GM21360 (cell line): ENCODE data around the gene MTCH1.

Experiments
- ATAC-seq: cut with Tn5 transposase; IDR thresholded peaks from one replicate; pipeline ENCODE4 v1.9.1; 2021; ENCODE audit warnings: mild to moderate bottlenecking, moderate library complexity; ENCODE audit not compliant: unreplicated experiment

Gene MTCH1

DNA sequence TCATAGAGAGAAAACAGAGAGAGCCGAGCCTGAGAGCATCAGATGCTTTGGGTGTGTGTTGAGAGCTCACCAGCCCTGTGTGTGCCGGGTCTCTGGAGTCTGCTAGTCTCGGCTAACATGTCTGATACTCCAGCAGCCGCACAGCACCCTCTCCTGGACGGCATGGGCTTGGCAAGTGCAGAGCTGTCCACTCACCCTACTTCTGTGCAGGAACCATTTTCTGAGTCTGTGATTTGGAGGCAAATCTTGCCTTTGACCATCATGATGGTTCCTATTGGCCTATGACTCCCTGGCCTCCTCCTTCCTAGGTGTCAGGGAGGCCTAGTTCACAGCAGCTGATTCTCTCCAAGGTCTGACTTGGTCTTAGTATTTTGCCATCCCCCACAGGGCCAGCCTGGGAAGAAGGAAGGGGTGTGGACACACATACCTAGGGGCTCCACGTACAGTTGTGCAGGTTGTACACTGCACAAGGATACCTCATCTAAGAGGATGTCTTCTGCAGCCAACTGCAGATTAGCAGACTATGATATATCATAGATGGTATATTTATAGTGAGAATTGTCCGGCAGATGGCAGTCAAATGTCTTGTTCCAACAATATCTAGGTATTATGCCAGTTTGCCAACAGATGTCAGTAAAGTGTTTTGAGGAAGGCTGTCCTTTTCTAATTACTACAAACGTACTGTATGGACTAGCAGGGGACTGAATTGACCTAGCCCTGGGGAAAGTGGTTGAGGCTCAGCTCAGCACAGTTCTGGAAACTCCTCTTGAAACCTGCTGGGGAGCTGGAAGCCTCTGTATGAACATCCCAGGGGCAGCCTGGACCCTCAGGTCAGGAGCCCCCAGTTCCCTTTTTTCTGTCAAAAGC, 32.4 kb upstream of the MTCH1 start:
- ATAC-seq, result peak; percentile 75

DNA sequence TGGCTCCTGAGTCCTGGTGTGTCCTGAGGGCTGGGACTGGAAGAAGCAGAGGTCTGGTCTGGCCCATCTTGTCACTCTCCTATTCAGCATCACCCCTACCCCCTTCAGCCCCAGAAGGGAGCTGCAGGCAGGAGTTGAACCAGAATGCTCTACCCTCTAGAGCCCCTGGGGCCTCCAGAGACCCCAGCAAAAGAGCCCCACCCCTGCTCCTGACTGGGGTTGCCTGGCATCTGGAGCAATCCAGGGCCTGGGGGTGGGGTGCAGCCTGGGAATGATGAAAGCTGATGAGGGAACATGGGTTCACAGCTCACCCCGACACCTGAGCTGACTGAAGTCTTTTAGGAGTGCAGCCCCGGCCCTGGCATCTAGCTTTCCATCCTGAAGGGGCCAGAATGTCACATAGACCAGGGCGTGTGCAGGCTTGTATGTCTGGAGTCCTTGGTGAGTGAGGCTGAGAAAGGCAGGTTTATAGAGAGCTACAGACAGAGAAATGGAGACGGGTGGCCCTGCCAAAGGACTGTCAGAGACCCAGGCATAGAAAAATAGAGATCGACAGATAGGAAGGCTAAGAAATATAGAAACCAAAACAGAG, 31.7 kb upstream of the MTCH1 start:
- ATAC-seq, result no peak

DNA sequence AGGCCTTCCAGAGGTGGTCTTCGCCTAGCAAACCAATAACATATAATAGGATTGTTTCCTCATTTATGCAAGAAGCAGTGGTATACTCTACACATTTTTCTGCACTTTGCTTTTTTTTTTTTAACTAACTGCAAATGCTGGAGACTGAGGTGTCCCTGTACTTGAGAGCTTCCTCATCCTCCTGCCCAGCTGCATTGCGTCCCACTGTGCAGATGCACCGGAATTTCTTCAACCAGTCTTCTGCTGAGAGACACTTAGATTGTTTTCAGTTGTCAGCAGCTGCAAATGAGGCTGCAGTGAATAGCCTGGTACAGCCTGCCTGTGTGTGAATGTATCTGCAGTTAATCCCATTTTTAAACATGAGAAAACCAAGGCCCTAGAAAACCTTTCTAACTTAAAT, 31.0 kb upstream of the MTCH1 start:
- no peak for ATAC-seq

DNA sequence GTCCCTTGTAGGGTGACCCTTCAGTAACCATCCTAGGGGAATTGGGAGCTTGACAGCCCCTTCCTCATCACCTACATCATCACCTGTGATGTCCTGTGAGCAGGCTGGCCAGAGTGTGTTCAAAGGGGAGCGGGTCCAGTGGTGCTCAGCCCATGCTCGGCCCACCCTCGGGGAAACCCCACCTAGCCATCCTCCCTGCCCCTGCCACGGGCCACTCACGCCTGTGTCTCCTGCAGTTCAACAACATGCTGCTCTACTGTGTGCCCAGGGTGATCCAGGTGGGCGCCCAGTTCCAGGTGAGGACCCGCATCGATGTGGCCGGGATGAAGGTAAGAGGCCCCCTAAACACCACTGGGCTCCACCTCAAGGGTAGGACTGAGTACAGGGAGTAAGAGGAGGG, 29.5 kb upstream of the MTCH1 start:
- no peak for ATAC-seq

DNA sequence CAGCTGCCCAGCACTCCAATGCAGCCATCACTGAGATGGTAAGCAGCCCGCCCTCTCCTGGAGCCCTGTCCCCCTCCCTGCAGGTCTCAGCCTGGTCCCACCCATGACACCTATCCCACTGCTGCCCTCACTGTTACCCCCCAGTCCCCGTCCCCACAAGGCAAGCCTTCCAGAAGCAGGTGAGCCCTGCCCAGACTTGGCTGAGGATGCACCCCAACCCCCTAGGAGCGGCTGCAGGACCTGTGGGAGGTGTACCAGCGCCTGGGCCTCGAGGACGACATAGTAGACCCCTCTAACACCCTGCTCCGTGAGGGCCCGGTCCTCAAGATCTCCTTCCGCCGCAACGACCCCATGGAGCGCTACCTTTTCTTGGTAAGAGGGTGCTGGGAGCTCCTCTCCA, 28.7 kb upstream of the MTCH1 start:
- ATAC-seq, result no peak

DNA sequence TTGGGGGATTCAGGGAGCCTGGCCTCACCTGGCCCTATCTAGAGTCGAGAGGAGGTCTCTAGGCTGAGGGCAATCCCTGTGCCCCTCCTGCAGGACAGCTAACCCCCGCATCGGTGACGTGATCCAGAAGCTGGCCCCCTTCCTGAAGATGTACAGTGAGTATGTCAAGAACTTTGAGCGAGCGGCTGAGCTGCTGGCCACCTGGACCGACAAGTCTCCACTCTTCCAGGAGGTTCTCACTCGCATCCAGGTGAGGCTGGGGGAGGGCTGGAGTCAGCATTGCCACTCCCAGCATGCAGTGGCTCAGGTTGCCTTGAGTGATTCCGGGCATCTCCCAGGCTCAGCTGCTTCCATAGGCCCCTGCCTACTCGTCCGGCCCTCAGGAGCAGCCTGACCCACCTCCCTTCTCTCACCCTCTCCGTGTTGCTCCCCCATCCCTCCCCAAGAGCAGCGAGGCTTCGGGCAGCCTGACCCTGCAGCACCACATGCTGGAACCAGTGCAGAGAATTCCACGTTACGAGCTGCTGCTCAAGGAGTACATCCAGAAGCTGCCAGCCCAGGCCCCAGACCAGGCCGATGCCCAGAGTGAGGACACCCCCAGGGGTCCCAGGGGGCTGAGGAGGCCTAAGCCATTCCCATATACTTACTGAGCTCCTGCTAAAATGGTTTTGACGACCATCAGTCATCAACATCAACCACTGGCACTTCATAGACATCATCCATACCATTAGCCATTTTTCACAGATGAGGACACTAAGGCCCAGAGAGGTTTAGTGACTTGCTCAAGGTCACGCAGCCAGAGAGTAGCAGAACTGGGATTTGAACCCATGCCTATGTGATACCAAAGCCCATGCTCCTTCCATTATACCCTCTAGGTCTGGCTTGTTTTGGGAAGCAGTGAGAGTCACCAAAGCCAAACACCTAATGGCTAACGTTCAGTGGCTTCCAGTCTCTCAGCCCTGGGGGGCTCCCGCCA, 27.8 kb upstream of the MTCH1 start:
- ATAC-seq, result no peak

DNA sequence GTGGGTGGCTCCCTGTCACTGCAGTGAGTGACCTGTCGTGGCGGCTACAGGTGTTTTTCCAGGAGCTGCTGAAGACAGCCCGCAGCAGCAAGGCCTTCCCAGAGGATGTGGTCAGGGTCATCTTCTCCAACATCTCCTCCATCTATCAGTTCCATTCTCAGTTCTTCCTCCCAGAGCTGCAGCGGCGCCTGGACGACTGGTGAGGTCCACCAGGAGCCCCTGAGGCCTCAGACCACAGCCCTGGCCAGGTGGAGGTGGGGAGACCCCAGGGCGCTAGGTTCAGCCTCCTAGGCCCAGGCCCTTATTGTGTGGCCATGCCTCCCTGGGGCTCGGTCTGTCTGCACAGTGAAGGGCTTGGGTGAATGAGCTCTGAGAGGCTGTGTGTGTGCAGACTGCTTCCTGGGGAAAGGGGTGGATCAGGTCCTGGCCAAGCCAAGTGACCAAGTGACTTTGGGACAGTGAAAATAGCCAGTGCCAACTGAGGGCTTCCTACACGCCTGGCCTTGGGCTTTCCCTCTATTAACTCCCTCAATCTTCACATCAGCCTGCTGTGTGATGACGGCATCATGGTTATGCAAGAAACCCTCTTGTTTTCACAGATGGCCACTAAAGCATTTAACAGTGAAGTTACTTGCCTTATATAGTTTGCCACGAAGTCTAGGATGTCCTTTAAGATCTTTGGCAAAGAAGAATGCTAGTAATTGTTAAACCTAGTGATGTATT, 25.8 kb upstream of the MTCH1 start:
- ATAC-seq, result no peak

DNA sequence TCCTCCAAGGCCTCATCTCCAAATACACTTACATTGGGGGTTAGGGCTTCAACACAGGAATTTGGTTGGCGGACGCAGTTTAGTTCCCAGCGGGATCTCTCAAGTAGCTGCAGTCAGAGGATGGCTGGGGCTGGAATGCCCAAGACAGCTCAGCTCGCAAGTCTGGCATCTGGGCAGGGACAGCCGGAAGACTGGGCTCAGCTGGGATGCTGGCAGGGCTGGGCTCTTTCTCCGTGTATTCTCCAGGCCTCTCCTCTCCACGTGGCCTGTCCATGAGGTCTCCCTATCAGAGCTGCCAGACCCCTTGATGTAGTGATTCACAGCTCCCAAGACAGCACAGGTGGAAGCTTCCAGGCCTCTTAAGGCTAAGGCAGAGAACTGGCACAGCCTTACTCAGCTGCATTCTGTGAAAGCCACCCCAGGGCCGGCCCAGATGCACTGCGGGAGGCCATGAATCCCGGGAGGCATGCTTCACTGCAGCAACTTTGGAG, 24.5 kb upstream of the MTCH1 start:
- ATAC-seq, result no peak

DNA sequence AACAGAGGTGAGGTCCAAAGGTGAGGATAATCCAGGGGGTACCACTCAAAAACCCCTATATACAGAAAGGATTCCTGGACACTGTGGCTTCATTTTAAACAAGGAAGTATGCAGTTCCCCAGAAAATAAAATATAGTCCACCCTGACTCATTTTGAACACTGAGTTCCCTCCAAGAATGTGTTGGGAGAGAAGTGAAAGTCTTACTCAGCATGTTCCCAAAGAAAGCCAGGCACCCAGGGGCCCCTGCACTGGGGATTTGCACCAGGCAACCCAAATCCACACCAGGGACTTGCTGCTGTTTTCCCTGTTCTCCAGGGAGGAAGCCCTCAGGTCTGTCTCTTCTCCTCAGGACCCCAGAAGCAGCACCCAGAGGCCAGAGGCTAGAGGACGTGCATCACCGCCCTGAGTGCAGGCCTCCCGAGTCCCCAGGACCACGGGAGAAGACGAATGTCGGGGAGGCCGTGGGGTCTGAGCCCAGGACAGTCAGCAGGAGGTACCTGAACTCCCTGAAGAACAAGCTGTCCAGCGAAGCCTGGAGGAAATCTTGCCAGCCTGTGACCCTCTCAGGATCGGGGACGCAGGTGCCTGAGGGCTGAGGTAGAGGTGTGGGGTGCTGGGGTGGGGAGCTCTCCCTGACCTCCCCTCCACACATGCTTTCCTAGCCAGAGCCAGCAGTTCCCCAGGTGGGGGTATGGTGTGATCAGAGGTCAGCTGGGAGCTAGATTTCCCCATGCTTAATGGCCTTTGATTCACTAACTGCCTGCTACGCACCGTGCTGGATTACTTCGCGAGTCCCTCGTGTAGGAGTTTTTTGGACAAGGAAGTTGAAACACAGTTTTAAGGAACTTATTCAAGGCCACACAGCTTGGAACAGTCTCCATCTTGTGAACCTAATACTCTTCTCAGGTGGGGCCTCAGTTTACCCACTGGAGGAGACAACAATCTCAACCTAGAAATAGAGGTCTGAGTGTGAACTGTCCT, 22.8 kb upstream of the MTCH1 start:
- ATAC-seq, result no peak

DNA sequence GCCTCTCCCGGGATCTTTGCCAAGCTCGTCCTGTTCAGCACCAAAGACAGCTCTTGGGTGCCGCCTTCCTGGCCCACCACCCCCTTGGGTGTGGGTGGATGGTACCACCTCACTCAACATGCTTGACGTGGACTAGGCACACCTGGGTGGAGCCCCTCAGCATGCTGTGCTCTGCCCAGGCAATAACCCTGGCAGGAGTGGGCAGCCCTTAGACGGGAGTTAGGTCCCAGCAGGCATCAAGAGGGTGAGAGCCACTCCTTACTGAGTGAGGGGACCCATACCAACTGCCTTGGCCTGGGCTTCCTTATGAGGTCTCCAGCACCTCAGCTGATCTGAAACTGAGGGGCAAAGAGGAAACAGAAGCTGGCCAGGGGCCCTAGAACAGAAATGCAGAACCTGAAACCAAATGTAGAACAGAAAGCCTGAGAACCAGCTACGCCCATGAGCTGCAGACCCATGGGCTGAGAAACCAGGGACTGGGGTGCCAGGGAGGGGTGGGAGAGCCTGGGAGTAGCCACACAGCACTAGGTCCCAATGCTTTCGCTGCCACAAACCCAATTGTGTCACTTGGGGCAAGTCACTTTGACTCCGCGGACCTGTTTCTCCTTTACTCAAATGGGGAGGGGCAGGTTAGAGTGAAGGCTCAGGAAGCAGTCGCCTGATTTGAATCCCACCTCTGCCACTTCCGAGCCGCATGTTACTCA, 21.5 kb upstream of the MTCH1 start:
- no peak for ATAC-seq

DNA sequence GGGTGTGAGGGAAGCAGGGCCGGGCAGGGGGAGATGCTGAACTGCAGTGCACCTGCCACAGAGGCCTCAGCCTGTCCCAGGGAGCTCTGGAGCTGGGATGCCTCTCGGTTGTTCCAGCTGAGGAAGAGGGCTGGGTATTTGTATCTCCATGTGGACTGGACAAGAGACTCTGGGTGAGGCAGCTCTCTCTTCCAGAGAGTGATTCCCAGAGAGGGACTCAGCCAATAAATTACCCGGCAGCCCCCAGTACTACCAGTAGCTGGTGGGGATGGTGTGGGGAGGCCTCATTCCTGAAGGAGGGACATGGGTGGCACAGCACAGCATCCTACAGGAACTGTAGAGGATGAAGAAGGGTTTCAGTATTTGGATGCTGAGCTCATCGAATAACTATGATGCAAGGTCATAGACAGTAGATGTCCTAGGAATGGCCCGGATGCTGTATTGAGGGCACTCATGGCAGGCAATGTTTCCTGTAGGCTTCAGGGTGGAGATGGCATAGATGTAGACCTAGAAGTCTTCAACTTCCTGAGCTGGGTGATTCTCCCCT, 20.9 kb upstream of the MTCH1 start:
- no peak for ATAC-seq

DNA sequence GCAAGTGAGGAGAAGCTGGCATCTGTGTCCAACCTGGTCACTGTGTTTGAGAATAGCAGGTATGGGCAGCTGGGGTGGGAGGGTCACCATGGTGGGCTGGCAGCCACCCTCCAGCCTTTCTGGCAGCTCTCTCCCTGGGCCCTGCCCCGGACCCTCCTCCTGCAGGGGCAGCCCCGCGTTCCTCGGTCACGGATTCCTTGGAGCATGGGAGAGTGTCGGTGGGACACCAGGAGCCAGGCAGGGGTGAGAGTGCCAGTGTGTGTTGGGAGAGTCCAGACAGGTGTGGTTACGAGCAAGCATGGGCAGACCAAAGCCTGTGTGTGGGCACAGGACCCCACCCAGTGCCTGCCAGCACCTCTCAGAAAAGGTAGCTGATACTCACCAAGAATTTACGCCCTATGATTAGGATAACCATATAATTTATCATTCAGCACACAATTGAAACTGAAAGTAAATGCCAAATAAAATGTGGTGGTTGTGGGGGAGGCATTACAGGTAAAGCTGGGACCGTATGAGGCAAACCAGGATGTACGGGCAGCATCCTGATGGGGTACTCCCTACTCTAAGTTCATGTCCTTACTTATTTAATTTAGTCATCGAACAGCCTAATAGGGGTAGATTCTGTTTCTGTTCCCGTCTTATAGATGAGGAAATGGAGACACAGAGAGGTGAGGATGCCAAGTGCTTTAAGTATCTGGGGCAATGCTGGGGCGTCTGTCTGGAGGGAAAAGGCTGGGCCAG, 20.0 kb upstream of the MTCH1 start:
- peak; percentile 18 for ATAC-seq

DNA sequence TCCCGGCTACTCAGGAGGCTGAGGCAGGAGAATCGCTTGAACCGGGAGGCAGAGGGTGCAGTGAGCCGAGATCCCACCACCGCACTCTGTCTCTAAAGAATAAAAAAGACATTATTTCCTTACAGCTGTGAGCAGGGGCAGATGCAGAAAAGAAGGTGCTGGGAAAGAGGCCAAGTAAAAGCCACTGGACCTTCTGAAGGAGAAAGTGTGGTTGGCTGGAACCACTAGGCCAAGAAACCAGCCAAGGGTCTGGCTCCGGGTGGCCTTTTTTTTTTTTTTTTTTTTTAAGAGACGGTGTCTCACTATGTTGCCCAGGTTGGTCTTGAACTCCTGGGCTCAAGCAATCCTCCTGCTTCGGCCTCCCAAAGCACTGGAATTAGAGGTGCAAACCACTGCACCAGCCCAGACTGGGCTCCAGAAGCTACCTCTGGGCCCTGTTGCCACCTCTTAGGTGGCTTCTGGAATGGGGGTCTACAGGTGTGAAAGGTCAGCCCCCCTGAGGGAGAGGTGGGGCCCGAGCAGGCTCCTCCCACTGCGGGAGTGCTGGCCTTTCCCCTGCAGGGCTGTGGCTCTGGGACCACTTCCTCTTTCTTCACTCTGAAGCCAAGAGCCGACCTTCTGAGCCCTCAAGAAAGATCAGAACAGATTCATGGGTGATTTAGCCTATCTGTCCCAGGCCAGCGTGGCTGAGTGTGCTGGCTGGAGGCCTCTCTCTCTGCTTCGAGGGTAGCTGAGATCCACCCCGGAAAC, 19.2 kb upstream of the MTCH1 start, which contains the start of gene FGD2:
TSS of gene FGD2 (plus strand) at position 595 of the 750 bp plus-strand sequence. CDS start 163 bp downstream, outside the sequence.
- peak; percentile 57 for ATAC-seq

DNA sequence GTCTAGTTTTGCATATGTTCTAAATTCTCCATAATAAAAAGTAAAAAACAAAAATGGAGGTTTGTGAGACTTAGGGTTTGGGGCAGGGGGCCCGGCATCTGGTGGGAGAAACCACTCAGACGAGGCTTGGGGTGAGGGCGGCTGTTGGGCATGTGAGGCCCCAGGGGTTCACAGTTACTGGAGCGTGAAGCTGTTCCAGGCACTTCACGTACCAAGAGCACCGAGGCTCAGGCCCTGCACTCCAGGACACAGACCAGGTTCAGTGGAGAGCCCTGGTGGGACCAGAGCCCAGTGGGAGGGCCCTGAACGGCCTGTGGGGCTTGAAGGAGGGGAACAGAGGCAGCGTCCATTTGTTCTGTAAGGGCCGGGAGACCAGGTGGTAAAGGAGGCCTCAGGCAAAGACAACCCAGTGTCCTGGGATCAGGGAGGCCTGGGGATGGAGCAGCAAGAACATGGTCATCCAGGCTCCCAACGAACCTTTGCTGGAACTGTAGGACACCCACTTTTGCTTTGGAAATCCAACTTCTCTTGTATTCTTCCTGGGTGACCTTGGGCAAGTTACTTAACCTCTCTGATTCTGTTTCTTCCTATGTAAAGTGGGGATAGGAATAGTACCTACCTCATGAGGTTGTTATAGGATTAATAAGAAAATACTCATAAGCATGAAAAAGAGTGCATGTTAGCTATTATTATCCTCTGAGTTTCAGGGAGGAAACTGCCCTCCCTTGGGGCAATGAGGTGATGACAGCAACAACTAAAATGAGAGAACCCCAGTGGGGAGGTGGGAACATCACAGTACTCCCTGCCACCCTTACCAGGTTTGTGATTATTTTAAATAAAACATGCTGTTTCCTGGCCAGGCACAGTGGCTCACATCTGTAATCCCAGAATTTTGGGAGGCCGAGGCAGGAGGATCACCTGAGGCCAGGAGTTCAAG, 18.3 kb upstream of the MTCH1 start:
- ATAC-seq, result no peak

DNA sequence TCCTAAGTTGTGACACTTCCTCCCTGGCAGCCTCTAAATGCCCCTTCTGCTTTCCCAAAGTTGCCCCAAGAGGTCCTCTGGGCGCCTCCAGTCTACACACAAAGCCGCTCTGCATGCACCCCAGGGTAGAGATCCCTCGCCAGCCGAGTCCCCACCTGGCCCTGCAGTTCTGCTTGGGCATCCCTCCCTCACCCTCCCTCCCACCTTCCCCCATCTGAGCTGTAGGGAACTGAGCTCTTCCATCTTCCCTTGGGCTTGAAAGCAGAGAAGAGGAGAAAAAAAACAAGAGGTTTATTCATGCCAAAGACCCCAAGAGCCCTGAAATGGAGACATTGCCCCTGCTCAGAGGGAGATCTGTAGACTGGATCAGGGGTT, 13.7 kb upstream of the MTCH1 start:
- ATAC-seq, result no peak
